Lower leg skin (tissue), 4 donors: ENCODE results near the gene HPGDS. TPM values are rescaled to one million over a fixed set of nuclear protein-coding genes. Genes with fewer than 3 reads are reported as not detected.
"Not testable (repeated sequence)": the region's sequence is repeated elsewhere in the genome, so short reads cannot be mapped to it uniquely, and the experiment has no call there.

Source experiments
- DNase-seq, 2 donors: peaks; one replicate each; pipeline ENCODE4 v3.0.0-alpha.2; 2019; ENCODE audit warnings: low spot score in 2 of 2
- H3K4me3 ChIP-seq: fragments of 200-600 bp; sonication (generic); 2 replicates; pipeline ENCODE4 v1.5.1; 2017; ENCODE audit warnings: mild to moderate bottlenecking, low read depth; ENCODE audit not compliant: poor library complexity, severe bottlenecking
- CTCF ChIP-seq, 3 donors: fragments of 450-650 bp; IDR thresholded peaks; one replicate each; pipeline ENCODE4 v1.5.1; 2016; ENCODE audit warnings: antibody characterized with exemption in 3 of 3, mild to moderate bottlenecking in 3 of 3, moderate library complexity in 2 of 3
- POLR2A ChIP-seq, 2 donors: fragments of 450-650 bp; IDR thresholded peaks; one replicate each; pipeline ENCODE4 v1.6.1; 2016 to 2017; ENCODE audit warnings: antibody characterized with exemption in 2 of 2, mild to moderate bottlenecking in 1 of 2, moderate library complexity in 1 of 2
- WGBS, 2 donors: methylation state at CpG; one replicate each; pipeline ENCODE4 v1.1.5; 2018; 5-methylcytosine and 5-hydroxymethylcytosine counted together
- intact Hi-C: fragments of 100-400 bp; cut with DNase I; formaldehyde crosslinking; loops from one replicate; pipeline ENCODE4 v1.15.0; 2023; ENCODE audit warnings: low total_unique reads
- total RNA-seq, 4 donors: library from RNA; depleted of rRNA; stranded (reverse); fragments of >200 nt; gene quantifications; one replicate each; pipeline ENCODE4 v1.1.0, GENCODE V29; 2016

The HPGDS gene
- total RNA-seq, 4 donors from 2014 or later = 0.86 to 3.0 (median 1.6) TPM

GRCh38 chr4:94306713-94307112 is 35.9 kb downstream of the HPGDS start:
- TF ChIP-seq CTCF (IDR thresholded peaks at IDR 0.05) (no peak), POLR2A (IDR thresholded peaks at IDR 0.05) (no peak)
- no peak overlapping the region for H3K4me3 ChIP-seq
- no peak for DNase-seq
- WGBS, 2 donors = 51 to 55% methylated on average over 3 of the region's 3 CpGs
- intact Hi-C loops = no loop called here

GRCh38 chr4:94305466-94306225 is 37.0 kb downstream of the HPGDS start:
- TF ChIP-seq POLR2A (IDR thresholded peaks at IDR 0.05) = no peak
- TF ChIP-seq CTCF (IDR thresholded peaks at IDR 0.05) = no peak
- WGBS, 2 donors = 80 to 85% methylated on average over 5 of the region's 5 CpGs
- no peak overlapping the region for H3K4me3 ChIP-seq
- DNase-seq = no peak
- intact Hi-C loops = no loop called here

GRCh38 chr4:94304365-94304971 is 38.2 kb downstream of the HPGDS start:
- no peak overlapping the region for H3K4me3 ChIP-seq
- TF ChIP-seq CTCF (IDR thresholded peaks at IDR 0.05) (no peak), POLR2A (IDR thresholded peaks at IDR 0.05) (no peak)
- intact Hi-C loops = no loop called here
- 50 to 52% methylated on average over 2 of the region's 2 CpGs for WGBS, 2 donors
- no peak for DNase-seq

GRCh38 chr4:94302191-94302590 is 40.4 kb downstream of the HPGDS start:
- H3K4me3 ChIP-seq = no peak overlapping the region
- DNase-seq = no peak
- intact Hi-C loops = no loop called here
- 89 to 90% methylated on average over 2 of the region's 2 CpGs for WGBS, 2 donors
- no peak for TF ChIP-seq POLR2A (IDR thresholded peaks at IDR 0.05)
- no peak for TF ChIP-seq CTCF (IDR thresholded peaks at IDR 0.05)

- no peak for DNase-seq
- no peak overlapping the region for H3K4me3 ChIP-seq
- TF ChIP-seq CTCF (IDR thresholded peaks at IDR 0.05) = no peak
- no peak for TF ChIP-seq POLR2A (IDR thresholded peaks at IDR 0.05)
- intact Hi-C loops = no loop called here
- 54 to 61% methylated on average over 4 of the region's 4 CpGs for WGBS, 2 donors
Measured at GRCh38 chr4:94298725-94299252, 43.8 kb downstream of the HPGDS start.

GRCh38 chr4:94295473-94295872 is 47.2 kb downstream of the HPGDS start:
- intact Hi-C loops, DNase-seq, H3K4me3 ChIP-seq: not testable (repeated sequence)
- 73 to 85% methylated on average over 6 of the region's 6 CpGs for WGBS, 2 donors

- DNase-seq, H3K4me3 ChIP-seq, intact Hi-C loops: not testable (repeated sequence)
- 91 to 94% methylated on average over 4 of the region's 4 CpGs for WGBS, 2 donors
Measured at GRCh38 chr4:94293981-94294380, 48.7 kb downstream of the HPGDS start.
